DOHH2 (cell line): ENCODE data around the gene LHB.

Experiments used
- H3F3A ChIP-seq: fragments of 200-600 bp; sonication (generic), shearing (Covaris generic); 2 replicates; pipeline ENCODE4 v1.6.0; 2016; ENCODE audit warnings: antibody characterized with exemption, mild to moderate bottlenecking; ENCODE audit not compliant: control insufficient read depth, insufficient read depth
- H3K27ac ChIP-seq: fragments of 200-600 bp; sonication (generic); 2 replicates; pipeline ENCODE4 v1.5.1; 2014; ENCODE audit warnings: low read depth, mild to moderate bottlenecking, low read length, moderate library complexity
- H3K27me3 ChIP-seq: fragments of 200-600 bp; sonication (generic); 2 replicates; pipeline ENCODE4 v1.6.1; 2014; ENCODE audit warnings: mild to moderate bottlenecking, low read length, mixed read lengths; ENCODE audit not compliant: control insufficient read depth
- H3K36me3 ChIP-seq: fragments of 200-600 bp; sonication (generic); 2 replicates; pipeline ENCODE4 v1.6.1; 2014; ENCODE audit warnings: mild to moderate bottlenecking, low read length, moderate library complexity, mixed read lengths; ENCODE audit not compliant: control insufficient read depth
- H3K4me1 ChIP-seq: fragments of 200-600 bp; sonication (generic); 2 replicates; pipeline ENCODE4 v1.6.1; 2014; ENCODE audit warnings: mild to moderate bottlenecking, low read length, mixed read lengths; ENCODE audit not compliant: control insufficient read depth
- H3K4me2 ChIP-seq: fragments of 200-600 bp; sonication (generic); 2 replicates; pipeline ENCODE4 v1.6.0; 2014; ENCODE audit warnings: mild to moderate bottlenecking, low read length, moderate library complexity
- H3K4me3 ChIP-seq: fragments of 200-600 bp; sonication (generic); 2 replicates; pipeline ENCODE4 v1.5.1; 2014; ENCODE audit warnings: mild to moderate bottlenecking, low read length, mixed read lengths
- H3K79me2 ChIP-seq: fragments of 200-600 bp; sonication (generic); 2 replicates; pipeline ENCODE4 v1.6.1; 2014; ENCODE audit warnings: mild to moderate bottlenecking, low read length, mixed read lengths; ENCODE audit not compliant: control insufficient read depth
- H3K9me2 ChIP-seq: fragments of 200-600 bp; sonication (generic); replicated peaks from 2 replicates; pipeline ENCODE4 v1.6.1; 2014; ENCODE audit warnings: mild to moderate bottlenecking, low read length, mixed read lengths; ENCODE audit not compliant: control insufficient read depth
- H3K9me3 ChIP-seq: fragments of 200-600 bp; sonication (generic); 2 replicates; pipeline ENCODE4 v1.6.1; 2014; ENCODE audit warnings: antibody characterized with exemption, low read length, mixed read lengths; ENCODE audit not compliant: control insufficient read depth, insufficient read depth
- H4K20me1 ChIP-seq: fragments of 200-600 bp; sonication (generic); 2 replicates; pipeline ENCODE4 v1.6.0; 2014; ENCODE audit warnings: low read depth, mild to moderate bottlenecking, antibody characterized with exemption, low read length, moderate library complexity; ENCODE audit not compliant: control insufficient read depth, insufficient read depth
- CTCF ChIP-seq: fragments of 200-600 bp; sonication (generic); IDR thresholded peaks from one replicate; pipeline ENCODE4 v1.5.1; 2014; ENCODE audit warnings: antibody characterized with exemption, mild to moderate bottlenecking, low read depth, low read length; ENCODE audit not compliant: poor library complexity, severe bottlenecking
- EZH2phosphoT487 ChIP-seq: fragments of 200-600 bp; sonication (generic); IDR thresholded peaks from 2 replicates; pipeline ENCODE4 v1.6.1; 2017; ENCODE audit warnings: borderline replicate concordance, mild to moderate bottlenecking, antibody characterized with exemption, low read length, moderate library complexity, mixed read lengths

The LHB gene

DNA sequence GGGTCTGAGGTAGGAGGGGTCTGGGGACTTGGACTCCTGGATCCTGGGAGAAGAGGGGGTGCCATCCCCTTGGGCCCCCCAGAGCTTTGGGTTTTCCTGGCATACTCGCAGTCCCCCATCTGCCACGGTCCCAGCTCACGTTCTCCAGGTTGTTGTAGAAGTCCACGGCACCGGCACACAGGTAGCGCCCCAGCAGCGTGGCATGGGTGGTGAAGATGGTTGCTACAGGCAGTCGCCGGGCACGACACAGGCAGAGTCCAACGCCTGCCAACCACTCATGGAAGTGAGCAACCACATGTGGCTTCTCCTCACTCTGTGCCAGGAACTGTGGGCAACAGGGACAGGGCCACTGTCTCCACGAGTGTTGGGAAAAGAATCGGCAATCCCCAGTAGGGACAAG lies 31.2 kb downstream of the LHB start:
- Histone ChIP-seq H4K20me1 (no peaks in the 10 kb centered on the region), H3K4me3 (no peak overlapping the region), H3K9me2 (no peaks in the 10 kb centered on the region), H3F3A (no peaks in the 10 kb centered on the region), H3K9me3 (no peaks in the 10 kb centered on the region), H3K27ac (no peak overlapping the region), H3K36me3 (peaks cover 41% of the 10 kb centered on the region), H3K4me2 (no peak overlapping the region), H3K4me1 (no peaks in the 10 kb centered on the region), H3K79me2 (no peaks in the 10 kb centered on the region), H3K27me3 (no peaks in the 10 kb centered on the region)
- TF ChIP-seq CTCF = no peak
- TF ChIP-seq EZH2phosphoT487 = no peak

GRCh38 chr19:48982280-48982679 lies 34.6 kb downstream of the LHB start:
- Histone ChIP-seq H3K27ac (no peak overlapping the region), H3K27me3 (no peaks in the 10 kb centered on the region), H3K79me2 (no peaks in the 10 kb centered on the region), H3K9me2 (no peaks in the 10 kb centered on the region), H3K4me1 (peaks cover 4% of the 10 kb centered on the region; the same call in 1 of the 2 replicates), H3K36me3 (peaks cover 38% of the 10 kb centered on the region), H3F3A (no peaks in the 10 kb centered on the region), H3K4me3 (no peak overlapping the region), H3K4me2 (no peak overlapping the region), H4K20me1 (no peaks in the 10 kb centered on the region), H3K9me3 (no peaks in the 10 kb centered on the region)
- TF ChIP-seq CTCF = no peak
- no peak for TF ChIP-seq EZH2phosphoT487

- no peak overlapping the region for H3K27ac ChIP-seq
- TF ChIP-seq EZH2phosphoT487 (no peak), CTCF (no peak)
- H3K4me2 ChIP-seq = no peak overlapping the region
Measured at GRCh38 chr19:48977061-48977460, 39.8 kb downstream of the LHB start.

More at GRCh38 chr19:48977061-48977460, 39.8 kb downstream of the LHB start:
- no peaks in the 10 kb centered on the region for H4K20me1 ChIP-seq
- H3K4me3 ChIP-seq = no peak overlapping the region
- H3K4me1 ChIP-seq = peaks cover 11% of the 10 kb centered on the region
- no peaks in the 10 kb centered on the region for H3F3A ChIP-seq
- H3K79me2 ChIP-seq = no peaks in the 10 kb centered on the region
- H3K9me3 ChIP-seq = no peaks in the 10 kb centered on the region
- H3K9me2 ChIP-seq = no peaks in the 10 kb centered on the region
- no peaks in the 10 kb centered on the region for H3K27me3 ChIP-seq
- peaks cover 20% of the 10 kb centered on the region for H3K36me3 ChIP-seq
